ENCODE data around the gene ADIPOR2. TPM values are rescaled to one million over a fixed set of nuclear protein-coding genes. Genes with fewer than 3 reads are reported as not detected.

Gene ADIPOR2
- total RNA-seq, 1 experiment from 2014 or later = 46.7 TPM

- no peak for DNase-seq (ENCODE audit: low spot score)
Observed at GRCh38 chr12:1832801-1833595, 142.1 kb downstream of the ADIPOR2 start.

GRCh38 chr12:1833596-1834028 is 142.7 kb downstream of the ADIPOR2 start:
- in situ Hi-C loops (cut with HindIII; ENCODE audit: low sequenced_read_pairs) = no loop called here
- DNase-seq (ENCODE audit: low spot score) = no peak

More at GRCh38 chr12:1832801-1833595, 142.1 kb downstream of the ADIPOR2 start:
- in situ Hi-C loops (cut with HindIII; ENCODE audit: low sequenced_read_pairs) = no loop called here

GRCh38 chr12:1834186-1834925 is 143.5 kb downstream of the ADIPOR2 start:
- in situ Hi-C loops (cut with HindIII; ENCODE audit: low sequenced_read_pairs) = no loop called here
- DNase-seq (ENCODE audit: low spot score) = no peak

GRCh38 chr12:1835211-1836131 is 144.6 kb downstream of the ADIPOR2 start:
- no peak for DNase-seq (ENCODE audit: low spot score)
- in situ Hi-C loops (cut with HindIII; ENCODE audit: low sequenced_read_pairs) = no loop called here

- in situ Hi-C loops (cut with HindIII; ENCODE audit: low sequenced_read_pairs) = no loop called here
- DNase-seq (ENCODE audit: low spot score) = no peak
Observed at GRCh38 chr12:1836241-1836803, 145.5 kb downstream of the ADIPOR2 start.

GRCh38 chr12:1836854-1837421 is 146.1 kb downstream of the ADIPOR2 start:
- DNase-seq (ENCODE audit: low spot score) = peak; percentile 85
- in situ Hi-C loops (cut with HindIII; ENCODE audit: low sequenced_read_pairs) = no loop called here

- DNase-seq (ENCODE audit: low spot score) = no peak
- in situ Hi-C loops (cut with HindIII; ENCODE audit: low sequenced_read_pairs) = no loop called here
Observed at GRCh38 chr12:1837541-1838204, 146.8 kb downstream of the ADIPOR2 start.

Other genes starting within 250 kb of the ADIPOR2 start
- gene FBXL14, start 96.5 kb upstream of the ADIPOR2 start, total RNA-seq (2014; rRNA removed; shearing (Covaris generic)) = 21.5 and 22.3 TPM in 2 replicates
- gene WNT5B, start 61.8 kb upstream of the ADIPOR2 start, total RNA-seq (2014; rRNA removed; shearing (Covaris generic)) = 8.0 and 13.5 TPM in 2 replicates
- gene LRTM2, start 129.5 kb downstream of the ADIPOR2 start, total RNA-seq (2014; rRNA removed; shearing (Covaris generic)) = not detected in 2 replicates
- gene CACNA2D4, start 227.6 kb downstream of the ADIPOR2 start, total RNA-seq (2014; rRNA removed; shearing (Covaris generic)) = 4.4 TPM in 1 of 2 replicates, not detected in the other